Stomach (tissue), 4 donors: Measurements from ENCODE around the gene NSDHL.

Experiments used
- EP300 ChIP-seq: sonication (generic); formaldehyde crosslinking; IDR thresholded peaks from one replicate; pipeline ENCODE4 v1.6.1; 2017; ENCODE audit warnings: antibody characterized with exemption
- POLR2A ChIP-seq, 4 donors: fragments of 450-650 bp; IDR thresholded peaks; one replicate each; pipeline ENCODE4 v1.6.1; 2016; ENCODE audit warnings: antibody characterized with exemption in 4 of 4, control low read depth in 2 of 4, mild to moderate bottlenecking in 1 of 4, moderate library complexity in 1 of 4
- POLR2AphosphoS5 ChIP-seq, 3 donors: sonication (generic); formaldehyde crosslinking; IDR thresholded peaks; one replicate each; pipeline ENCODE4 v1.6.1; 2016; ENCODE audit warnings: antibody characterized with exemption in 3 of 3
- TF ChIP-seq, protein P1 (sequence below), 7 experiments: fragments of 450-650 bp in 4 of 7; fragments of 200-600 bp in 3 of 7; sonication (generic) in 3 of 7; IDR thresholded peaks; one replicate each; pipeline ENCODE4 v1.5.1; 2016 to 2019; ENCODE audit warnings: antibody characterized with exemption in 7 of 7, control low read depth in 2 of 7, mild to moderate bottlenecking in 1 of 7

DNA sequence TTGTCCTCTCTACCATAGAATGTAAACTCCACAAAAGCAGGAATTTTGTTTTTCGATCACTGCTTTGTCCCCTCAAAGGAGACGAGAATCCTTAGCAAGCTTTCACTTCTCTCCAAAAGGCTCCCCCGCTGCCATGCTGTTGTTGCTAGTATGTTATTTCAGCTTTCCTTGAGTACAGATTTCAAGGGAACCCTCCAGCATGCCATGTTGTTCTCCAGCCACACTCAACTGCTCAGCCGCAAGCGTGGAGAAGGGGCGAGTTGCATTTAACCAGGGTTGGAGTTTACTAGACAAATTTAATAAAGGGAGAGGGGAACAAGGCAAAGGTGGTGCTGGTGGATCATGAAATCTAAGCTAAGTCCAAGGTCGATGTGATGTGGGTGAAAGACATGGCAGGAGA is 23.1 kb downstream of the NSDHL start:
- TF ChIP-seq, protein P1, sequence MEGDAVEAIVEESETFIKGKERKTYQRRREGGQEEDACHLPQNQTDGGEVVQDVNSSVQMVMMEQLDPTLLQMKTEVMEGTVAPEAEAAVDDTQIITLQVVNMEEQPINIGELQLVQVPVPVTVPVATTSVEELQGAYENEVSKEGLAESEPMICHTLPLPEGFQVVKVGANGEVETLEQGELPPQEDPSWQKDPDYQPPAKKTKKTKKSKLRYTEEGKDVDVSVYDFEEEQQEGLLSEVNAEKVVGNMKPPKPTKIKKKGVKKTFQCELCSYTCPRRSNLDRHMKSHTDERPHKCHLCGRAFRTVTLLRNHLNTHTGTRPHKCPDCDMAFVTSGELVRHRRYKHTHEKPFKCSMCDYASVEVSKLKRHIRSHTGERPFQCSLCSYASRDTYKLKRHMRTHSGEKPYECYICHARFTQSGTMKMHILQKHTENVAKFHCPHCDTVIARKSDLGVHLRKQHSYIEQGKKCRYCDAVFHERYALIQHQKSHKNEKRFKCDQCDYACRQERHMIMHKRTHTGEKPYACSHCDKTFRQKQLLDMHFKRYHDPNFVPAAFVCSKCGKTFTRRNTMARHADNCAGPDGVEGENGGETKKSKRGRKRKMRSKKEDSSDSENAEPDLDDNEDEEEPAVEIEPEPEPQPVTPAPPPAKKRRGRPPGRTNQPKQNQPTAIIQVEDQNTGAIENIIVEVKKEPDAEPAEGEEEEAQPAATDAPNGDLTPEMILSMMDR (IDR thresholded peaks at IDR 0.05), result no peak
- no peak for TF ChIP-seq EP300
- TF ChIP-seq POLR2A (IDR thresholded peaks at IDR 0.05), result no peak
- TF ChIP-seq POLR2AphosphoS5 (IDR thresholded peaks at IDR 0.05), result no peak
